PC-3 (cell line): ENCODE measurements around the gene EXOC1.

Experiments used
- CTCF ChIP-seq: fragments of 300-600 bp; sonication (generic); conservative IDR thresholded peaks from 2 replicates; pipeline ENCODE4 v1.5.1; 2017; ENCODE audit warnings: antibody characterized with exemption, low read depth, mild to moderate bottlenecking, low read length
- EZH2 ChIP-seq: fragments of 300-600 bp; sonication (generic); IDR thresholded peaks from one replicate; pipeline ENCODE4 v1.6.1; 2017; ENCODE audit warnings: antibody characterized with exemption, mild to moderate bottlenecking, low read length; ENCODE audit not compliant: unreplicated experiment
- EZH2phosphoT487 ChIP-seq: fragments of 300-600 bp; sonication (generic); IDR thresholded peaks from 2 replicates; pipeline ENCODE4 v1.6.1; 2018; ENCODE audit warnings: mild to moderate bottlenecking, antibody characterized with exemption, low read length, borderline replicate concordance

DNA sequence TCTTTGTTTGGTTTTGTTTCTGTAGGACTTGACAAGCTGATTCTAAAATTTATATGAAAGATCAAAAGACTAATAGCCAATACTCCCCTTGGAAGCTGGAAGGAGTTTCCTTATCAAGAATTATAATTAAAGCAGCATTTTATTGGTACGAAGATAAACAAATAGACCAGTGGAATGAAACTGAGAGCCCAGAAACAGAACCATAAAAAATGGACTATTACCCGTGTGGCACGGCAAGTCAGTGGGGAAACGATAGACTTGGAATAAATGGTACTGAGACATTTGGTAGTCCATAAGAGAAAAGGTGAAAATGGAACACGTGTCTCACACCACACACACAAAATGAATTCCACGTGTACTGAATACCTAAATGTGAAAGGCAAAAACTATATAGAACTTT lies 52.9 kb downstream of the EXOC1 start:
- TF ChIP-seq EZH2 (no peak), CTCF (no peak), EZH2phosphoT487 (no peak)
